HEK293 (cell line): ENCODE measurements around the gene CPNE1.

Experiments used
- CTCF ChIA-PET: fragments of 350-600 bp; formaldehyde crosslinking; extraction: SDS; loops from one replicate; lab custom pipeline; 2021; ENCODE audit warnings: antibody characterized with exemption; lab: Yijun Ruan, JAX
- POLR2A ChIA-PET: fragments of 300-600 bp; formaldehyde crosslinking; extraction: SDS; loops from one replicate; lab custom pipeline; 2020; ENCODE audit warnings: antibody characterized with exemption, inconsistent platforms; lab: Yijun Ruan, JAX
- H3K27ac ChIP-seq: fragments of 200-500 bp; sonication (Bioruptor generic); 2 replicates; pipeline ENCODE4 v1.5.1; 2014; ENCODE audit warnings: low read depth, low read length, control low read depth, inconsistent platforms; ENCODE audit errors: extremely low read depth
- H3K36me3 ChIP-seq, 2 experiments: fragments of 200-500 bp in 1 of 2; sonication (Bioruptor generic) in 1 of 2; 1 replicate in 1 of 2; 2 replicates in 1 of 2; pipeline ENCODE4 v1.5.1; 2014 to 2017; ENCODE audit warnings: inconsistent platforms in 2 of 2, low read length in 2 of 2; ENCODE audit not compliant: control insufficient read depth in 2 of 2, insufficient read depth in 1 of 2
- H3K4me1 ChIP-seq: fragments of 200-500 bp; sonication (Bioruptor generic); 2 replicates; pipeline ENCODE4 v1.5.1; 2014; ENCODE audit warnings: mild to moderate bottlenecking, low read length, inconsistent platforms; ENCODE audit not compliant: control insufficient read depth, insufficient read depth
- H3K4me3 ChIP-seq: 2 replicates; pipeline ENCODE4 v1.5.1; 2011; ENCODE audit warnings: low read depth, mild to moderate bottlenecking, control low read depth, low read length, moderate library complexity
- H3K9me3 ChIP-seq: fragments of 200-500 bp; sonication (Bioruptor generic); 2 replicates; pipeline ENCODE4 v1.5.1; 2014; ENCODE audit warnings: low read depth, low read length, inconsistent platforms; ENCODE audit not compliant: control insufficient read depth, insufficient read depth
- BCL11B ChIP-seq: fragments of 450-650 bp; formaldehyde crosslinking; IDR thresholded peaks from 2 replicates; pipeline ENCODE4 v1.5.1; 2016; ENCODE audit warnings: low read depth, missing biosample characterization, missing genetic modification characterization
- KLF10 ChIP-seq: fragments of 450-650 bp; IDR thresholded peaks from 2 replicates; pipeline ENCODE4 v1.5.1; 2018; ENCODE audit warnings: missing biosample characterization, mild to moderate bottlenecking, missing genetic modification characterization
- KLF16 ChIP-seq: fragments of 450-650 bp; formaldehyde crosslinking; IDR thresholded peaks from 2 replicates; pipeline ENCODE4 v1.5.1; 2017; ENCODE audit warnings: missing biosample characterization, missing genetic modification characterization
- SETDB1 ChIP-seq: IDR thresholded peaks from one replicate; pipeline ENCODE4 v1.6.1; 2017; ENCODE audit warnings: mild to moderate bottlenecking, low read length, moderate library complexity, mixed read lengths; ENCODE audit not compliant: insufficient read length
- SP2 ChIP-seq: fragments of 450-650 bp; formaldehyde crosslinking; IDR thresholded peaks from 2 replicates; pipeline ENCODE4 v1.5.1; 2016; ENCODE audit warnings: missing biosample characterization, missing genetic modification characterization
- YY1 ChIP-seq: fragments of 450-650 bp; formaldehyde crosslinking; IDR thresholded peaks from 2 replicates; pipeline ENCODE4 v1.5.1; 2018; ENCODE audit warnings: missing biosample characterization, missing genetic modification characterization
- ZEB2 ChIP-seq: fragments of 450-650 bp; formaldehyde crosslinking; IDR thresholded peaks from 2 replicates; pipeline ENCODE4 v1.5.1; 2016; ENCODE audit warnings: missing biosample characterization, missing genetic modification characterization
- ZNF114 ChIP-seq: fragments of 450-650 bp; formaldehyde crosslinking; IDR thresholded peaks from 2 replicates; pipeline ENCODE4 v1.5.0; 2017; ENCODE audit warnings: missing biosample characterization, missing genetic modification characterization
- ZNF19 ChIP-seq: fragments of 450-650 bp; formaldehyde crosslinking; IDR thresholded peaks from 2 replicates; pipeline ENCODE4; 2016; ENCODE audit warnings: missing biosample characterization, missing genetic modification characterization, low read depth
- ZNF202 ChIP-seq: fragments of 450-650 bp; formaldehyde crosslinking; IDR thresholded peaks from 2 replicates; pipeline ENCODE4 v1.5.1; 2016; ENCODE audit warnings: missing biosample characterization, missing genetic modification characterization, borderline replicate concordance
- ZNF239 ChIP-seq: fragments of 450-650 bp; formaldehyde crosslinking; IDR thresholded peaks from 2 replicates; pipeline ENCODE4 v1.5.1; 2016; ENCODE audit warnings: missing biosample characterization, missing genetic modification characterization
- ZNF341 ChIP-seq: fragments of 450-650 bp; formaldehyde crosslinking; IDR thresholded peaks from 2 replicates; pipeline ENCODE4; 2016; ENCODE audit warnings: low read depth, missing biosample characterization, missing genetic modification characterization
- ZNF350 ChIP-seq: fragments of 450-650 bp; formaldehyde crosslinking; IDR thresholded peaks from 2 replicates; pipeline ENCODE4 v1.5.0; 2017; ENCODE audit warnings: missing biosample characterization, mild to moderate bottlenecking, missing genetic modification characterization
- ZNF426 ChIP-seq: fragments of 450-650 bp; formaldehyde crosslinking; IDR thresholded peaks from 2 replicates; pipeline ENCODE4 v1.5.1; 2017; ENCODE audit warnings: missing biosample characterization, missing genetic modification characterization, mild to moderate bottlenecking, inconsistent platforms, moderate library complexity
- ZNF768 ChIP-seq: fragments of 450-650 bp; formaldehyde crosslinking; IDR thresholded peaks from 2 replicates; pipeline ENCODE4 v1.5.1; 2018; ENCODE audit warnings: missing biosample characterization, mild to moderate bottlenecking, missing genetic modification characterization
- TF ChIP-seq, protein P1 (sequence below): fragments of 450-650 bp; formaldehyde crosslinking; IDR thresholded peaks from 2 replicates; pipeline ENCODE4 v1.5.1; 2016; ENCODE audit warnings: missing biosample characterization, missing genetic modification characterization
- TF ChIP-seq, protein P2 (sequence below): fragments of 450-650 bp; formaldehyde crosslinking; IDR thresholded peaks from 2 replicates; pipeline ENCODE4 v1.5.1; 2016; ENCODE audit warnings: missing biosample characterization, missing genetic modification characterization, low read depth
- TF ChIP-seq, protein P3 (sequence below): fragments of 450-650 bp; formaldehyde crosslinking; IDR thresholded peaks from 2 replicates; pipeline ENCODE4 v1.5.0; 2017; ENCODE audit warnings: missing biosample characterization, missing genetic modification characterization, borderline replicate concordance

The CPNE1 gene

DNA sequence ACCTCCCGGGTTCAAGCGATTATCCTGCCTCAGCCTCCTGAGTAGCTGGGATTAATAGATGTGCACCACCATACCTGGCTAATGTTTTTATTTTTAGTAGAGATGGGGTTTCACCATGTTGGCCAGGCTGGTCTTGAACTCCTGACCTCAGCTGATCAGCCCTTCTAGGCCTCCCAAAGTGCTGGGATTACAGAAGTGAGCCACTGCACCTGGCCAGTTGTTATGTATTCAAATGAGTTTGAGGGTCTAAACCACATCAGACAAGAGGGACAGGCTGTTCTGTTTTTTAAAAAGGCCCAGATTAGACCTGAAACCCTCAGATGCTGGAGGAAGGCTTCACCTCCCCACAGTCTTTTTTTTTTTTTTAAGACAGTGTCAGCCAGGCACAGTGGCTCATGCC lies 53.2 kb downstream of the CPNE1 start:
- Histone ChIP-seq H3K9me3 (no peaks in the 10 kb centered on the region), H3K36me3 (no peaks in the 10 kb centered on the region), H3K27ac (no peak overlapping the region), H3K4me3 (no peak overlapping the region), H3K4me1 (no peaks in the 10 kb centered on the region)
- CTCF ChIA-PET: interaction anchor here (0.7 kb wide), 1 partner anchor 8 kb away, joined by 4 read pairs; no protein-coding TSS in a partner anchor
- POLR2A ChIA-PET: interaction anchor here (0.7 kb wide), 1 partner anchor 50 kb away, joined by 3 read pairs; no protein-coding TSS in a partner anchor
- TF ChIP-seq ZNF350 (tag by site-specific recombination) (no peak), ZNF426 (tag by site-specific recombination) (no peak), SETDB1 (no peak), ZNF114 (tag by site-specific recombination) (no peak), ZEB2 (no peak), ZNF202 (no peak), KLF10 (tag by site-specific recombination) (no peak), ZNF341 (no peak), ZNF19 (tag by site-specific recombination) (no peak), YY1 (tag by site-specific recombination) (no peak), ZNF768 (tag by site-specific recombination) (no peak), ZNF239 (no peak)
- TF ChIP-seq, protein P1, sequence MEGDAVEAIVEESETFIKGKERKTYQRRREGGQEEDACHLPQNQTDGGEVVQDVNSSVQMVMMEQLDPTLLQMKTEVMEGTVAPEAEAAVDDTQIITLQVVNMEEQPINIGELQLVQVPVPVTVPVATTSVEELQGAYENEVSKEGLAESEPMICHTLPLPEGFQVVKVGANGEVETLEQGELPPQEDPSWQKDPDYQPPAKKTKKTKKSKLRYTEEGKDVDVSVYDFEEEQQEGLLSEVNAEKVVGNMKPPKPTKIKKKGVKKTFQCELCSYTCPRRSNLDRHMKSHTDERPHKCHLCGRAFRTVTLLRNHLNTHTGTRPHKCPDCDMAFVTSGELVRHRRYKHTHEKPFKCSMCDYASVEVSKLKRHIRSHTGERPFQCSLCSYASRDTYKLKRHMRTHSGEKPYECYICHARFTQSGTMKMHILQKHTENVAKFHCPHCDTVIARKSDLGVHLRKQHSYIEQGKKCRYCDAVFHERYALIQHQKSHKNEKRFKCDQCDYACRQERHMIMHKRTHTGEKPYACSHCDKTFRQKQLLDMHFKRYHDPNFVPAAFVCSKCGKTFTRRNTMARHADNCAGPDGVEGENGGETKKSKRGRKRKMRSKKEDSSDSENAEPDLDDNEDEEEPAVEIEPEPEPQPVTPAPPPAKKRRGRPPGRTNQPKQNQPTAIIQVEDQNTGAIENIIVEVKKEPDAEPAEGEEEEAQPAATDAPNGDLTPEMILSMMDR (tag by site-specific recombination): no peak

DNA sequence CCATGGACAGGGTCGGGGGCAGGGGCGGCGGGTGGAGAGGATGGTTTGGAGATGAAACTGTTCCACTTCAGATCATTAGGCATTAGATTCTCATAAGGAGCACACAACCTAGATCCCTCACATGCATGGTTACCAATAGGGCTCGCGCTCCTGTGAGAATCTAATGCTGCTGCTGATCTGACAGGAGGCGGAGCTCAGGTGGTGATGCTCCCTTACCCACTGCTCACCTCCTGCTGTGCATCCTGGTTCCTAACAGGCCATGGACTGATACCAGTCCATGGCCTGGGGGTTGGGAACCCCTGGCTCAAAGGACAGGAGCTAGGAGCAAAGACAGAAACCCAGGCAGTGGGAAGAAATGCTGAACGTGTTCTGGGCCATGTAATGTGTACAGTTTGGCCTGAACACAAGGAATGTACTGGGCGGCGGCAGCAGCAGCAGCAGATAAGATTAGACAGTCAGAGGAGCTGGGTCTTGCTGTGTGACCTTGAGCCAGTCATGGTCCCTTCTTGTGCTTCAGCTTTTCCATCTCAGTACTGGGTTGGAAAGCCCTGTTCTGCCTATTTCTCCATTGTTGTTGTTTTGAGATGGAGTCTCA lies 53.8 kb downstream of the CPNE1 start:
- TF ChIP-seq, protein P2, sequence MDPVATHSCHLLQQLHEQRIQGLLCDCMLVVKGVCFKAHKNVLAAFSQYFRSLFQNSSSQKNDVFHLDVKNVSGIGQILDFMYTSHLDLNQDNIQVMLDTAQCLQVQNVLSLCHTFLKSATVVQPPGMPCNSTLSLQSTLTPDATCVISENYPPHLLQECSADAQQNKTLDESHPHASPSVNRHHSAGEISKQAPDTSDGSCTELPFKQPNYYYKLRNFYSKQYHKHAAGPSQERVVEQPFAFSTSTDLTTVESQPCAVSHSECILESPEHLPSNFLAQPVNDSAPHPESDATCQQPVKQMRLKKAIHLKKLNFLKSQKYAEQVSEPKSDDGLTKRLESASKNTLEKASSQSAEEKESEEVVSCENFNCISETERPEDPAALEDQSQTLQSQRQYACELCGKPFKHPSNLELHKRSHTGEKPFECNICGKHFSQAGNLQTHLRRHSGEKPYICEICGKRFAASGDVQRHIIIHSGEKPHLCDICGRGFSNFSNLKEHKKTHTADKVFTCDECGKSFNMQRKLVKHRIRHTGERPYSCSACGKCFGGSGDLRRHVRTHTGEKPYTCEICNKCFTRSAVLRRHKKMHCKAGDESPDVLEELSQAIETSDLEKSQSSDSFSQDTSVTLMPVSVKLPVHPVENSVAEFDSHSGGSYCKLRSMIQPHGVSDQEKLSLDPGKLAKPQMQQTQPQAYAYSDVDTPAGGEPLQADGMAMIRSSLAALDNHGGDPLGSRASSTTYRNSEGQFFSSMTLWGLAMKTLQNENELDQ: no peak
- TF ChIP-seq KLF16 (tag by site-specific recombination) (no peak), BCL11B (tag by site-specific recombination) (no peak), ZEB2 (no peak), SP2 (tag by site-specific recombination) (no peak), ZNF426 (tag by site-specific recombination) (no peak)
- TF ChIP-seq, protein P3, sequence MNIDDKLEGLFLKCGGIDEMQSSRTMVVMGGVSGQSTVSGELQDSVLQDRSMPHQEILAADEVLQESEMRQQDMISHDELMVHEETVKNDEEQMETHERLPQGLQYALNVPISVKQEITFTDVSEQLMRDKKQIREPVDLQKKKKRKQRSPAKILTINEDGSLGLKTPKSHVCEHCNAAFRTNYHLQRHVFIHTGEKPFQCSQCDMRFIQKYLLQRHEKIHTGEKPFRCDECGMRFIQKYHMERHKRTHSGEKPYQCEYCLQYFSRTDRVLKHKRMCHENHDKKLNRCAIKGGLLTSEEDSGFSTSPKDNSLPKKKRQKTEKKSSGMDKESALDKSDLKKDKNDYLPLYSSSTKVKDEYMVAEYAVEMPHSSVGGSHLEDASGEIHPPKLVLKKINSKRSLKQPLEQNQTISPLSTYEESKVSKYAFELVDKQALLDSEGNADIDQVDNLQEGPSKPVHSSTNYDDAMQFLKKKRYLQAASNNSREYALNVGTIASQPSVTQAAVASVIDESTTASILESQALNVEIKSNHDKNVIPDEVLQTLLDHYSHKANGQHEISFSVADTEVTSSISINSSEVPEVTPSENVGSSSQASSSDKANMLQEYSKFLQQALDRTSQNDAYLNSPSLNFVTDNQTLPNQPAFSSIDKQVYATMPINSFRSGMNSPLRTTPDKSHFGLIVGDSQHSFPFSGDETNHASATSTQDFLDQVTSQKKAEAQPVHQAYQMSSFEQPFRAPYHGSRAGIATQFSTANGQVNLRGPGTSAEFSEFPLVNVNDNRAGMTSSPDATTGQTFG (tag by site-specific recombination): no peak
- TF ChIP-seq, all 188 proteins: peak for 0
- H3K4me1 ChIP-seq: no peaks in the 10 kb centered on the region
- ChIA-PET POLR2A (no interaction called here), CTCF (interaction anchor here (0.7 kb wide), 1 partner anchor 8 kb away, joined by 4 read pairs; no protein-coding TSS in a partner anchor)
- H3K36me3 ChIP-seq: no peaks in the 10 kb centered on the region
- no peaks in the 10 kb centered on the region for H3K9me3 ChIP-seq
- H3K27ac ChIP-seq: no peak overlapping the region
- H3K4me3 ChIP-seq: no peak overlapping the region
